PC-3 (cell line): ENCODE results near the gene SLC6A9. TPM values are rescaled to one million over a fixed set of nuclear protein-coding genes. Genes with fewer than 3 reads are reported as not detected.

Experiments
- ATAC-seq: fragments of 200-7000 bp; cut with Tn5 transposase; 2 replicates; pipeline ENCODE4 v1.9.1; 2020; ENCODE audit warnings: mild to moderate bottlenecking, moderate library complexity
- BruUV-seq: library from RNA; stranded (reverse); fragments of 400-500 nt; replicated peaks from 2 replicates; lab custom pipeline; 2021; lab: Mats Ljungman, UMichigan
- CTCF ChIA-PET: fragments of 300-600 bp; sonication (Branson Sonifier 250); formaldehyde crosslinking; loops from one replicate; lab custom pipeline; 2022; ENCODE audit warnings: antibody characterized with exemption; lab: Charles Lee
- POLR2A ChIA-PET: fragments of 300-600 bp; sonication (Branson Sonifier 250); formaldehyde crosslinking; loops from one replicate; lab custom pipeline; 2022; ENCODE audit warnings: antibody characterized with exemption; ENCODE audit not compliant: unreplicated experiment; lab: Charles Lee
- DNase-seq: peaks from one replicate; pipeline ENCODE4 v3.0.0-alpha.2; 2015
- H2AFZ ChIP-seq: fragments of 300-600 bp; sonication (generic); 2 replicates; pipeline ENCODE4 v1.6.0; 2016; ENCODE audit warnings: antibody characterized with exemption, low read length
- H3F3A ChIP-seq: fragments of 300-600 bp; sonication (generic); one replicate; pipeline ENCODE4 v1.6.0; 2017; ENCODE audit warnings: antibody characterized with exemption, low read length, control low read depth, mild to moderate bottlenecking; ENCODE audit not compliant: unreplicated experiment
- H3K27ac ChIP-seq: fragments of 300-600 bp; sonication (generic); 2 replicates; pipeline ENCODE4 v1.5.1; 2016; ENCODE audit warnings: mild to moderate bottlenecking, low read length
- H3K27me3 ChIP-seq: fragments of 300-600 bp; sonication (generic); 2 replicates; pipeline ENCODE4 v1.6.1; 2016; ENCODE audit warnings: low read length, mixed read lengths
- H3K36me3 ChIP-seq: fragments of 300-600 bp; sonication (generic); 2 replicates; pipeline ENCODE4 v1.6.1; 2016; ENCODE audit warnings: low read depth, mixed run types, low read length, mixed read lengths
- H3K4me1 ChIP-seq: fragments of 300-600 bp; sonication (generic); 2 replicates; pipeline ENCODE4 v1.5.1; 2016; ENCODE audit warnings: low read length; ENCODE audit not compliant: insufficient read depth
- H3K4me2 ChIP-seq: fragments of 300-600 bp; sonication (generic); 2 replicates; pipeline ENCODE4 v1.6.0; 2016; ENCODE audit warnings: low read length
- H3K4me3 ChIP-seq: fragments of 300-600 bp; sonication (generic); 2 replicates; pipeline ENCODE4 v1.5.1; 2016; ENCODE audit warnings: mild to moderate bottlenecking, low read length, mixed read lengths
- H3K79me2 ChIP-seq: fragments of 300-600 bp; sonication (generic); 2 replicates; pipeline ENCODE4 v1.6.1; 2017; ENCODE audit warnings: low read length, mixed read lengths
- H3K9ac ChIP-seq: fragments of 300-600 bp; sonication (generic); 2 replicates; pipeline ENCODE4 v1.6.0; 2016; ENCODE audit warnings: mild to moderate bottlenecking, low read length
- H3K9me2 ChIP-seq: fragments of 300-600 bp; sonication (generic); replicated peaks from 2 replicates; pipeline ENCODE4 v1.6.1; 2016; ENCODE audit warnings: mixed run types, low read length, mixed read lengths
- H3K9me3 ChIP-seq: fragments of 300-600 bp; sonication (generic); 2 replicates; pipeline ENCODE4 v1.6.1; 2016; ENCODE audit warnings: low read length, mixed read lengths
- H4K20me1 ChIP-seq: fragments of 300-600 bp; sonication (generic); 2 replicates; pipeline ENCODE4 v1.6.1; 2016; ENCODE audit warnings: low read length, mixed read lengths
- CTCF ChIP-seq: fragments of 300-600 bp; sonication (generic); conservative IDR thresholded peaks from 2 replicates; pipeline ENCODE4 v1.5.1; 2017; ENCODE audit warnings: antibody characterized with exemption, low read depth, mild to moderate bottlenecking, low read length
- EZH2 ChIP-seq: fragments of 300-600 bp; sonication (generic); IDR thresholded peaks from one replicate; pipeline ENCODE4 v1.6.1; 2017; ENCODE audit warnings: antibody characterized with exemption, mild to moderate bottlenecking, low read length; ENCODE audit not compliant: unreplicated experiment
- EZH2phosphoT487 ChIP-seq: fragments of 300-600 bp; sonication (generic); IDR thresholded peaks from 2 replicates; pipeline ENCODE4 v1.6.1; 2018; ENCODE audit warnings: mild to moderate bottlenecking, antibody characterized with exemption, low read length, borderline replicate concordance
- intact Hi-C: fragments of 100-400 bp; cut with micrococcal nuclease; formaldehyde crosslinking; loops from 2 replicates; pipeline ENCODE4 v1.9.0; 2023
- total RNA-seq: library from RNA; depleted of rRNA; stranded (reverse); fragments of >200 nt; gene quantifications from 2 replicates; pipeline ENCODE4 v1.2.3, GENCODE V29; 2014

Gene SLC6A9
- total RNA-seq, 1 experiment from 2014 or later = 11.2 TPM

DNA sequence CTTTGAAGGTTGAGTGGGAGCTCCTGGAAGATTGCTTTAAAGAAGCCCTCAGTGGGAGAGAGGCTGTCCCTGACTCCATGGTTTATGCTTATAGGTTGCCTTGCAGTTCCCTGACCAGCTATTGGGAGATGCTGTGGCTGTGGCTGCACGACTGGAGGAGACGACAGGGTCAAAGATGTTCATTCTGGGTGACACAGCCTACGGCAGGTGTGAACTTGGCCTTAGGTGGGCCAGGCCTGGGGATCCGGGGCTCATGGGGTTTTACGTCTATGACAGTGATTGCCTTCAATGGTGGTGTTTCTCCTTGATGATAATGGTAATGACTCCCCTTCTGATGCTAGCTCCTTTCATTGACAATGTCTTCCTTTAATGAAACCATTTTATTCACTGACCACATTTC lies 60.8 kb downstream of the SLC6A9 start:
- H3K79me2 ChIP-seq = peaks cover 27% of the 10 kb centered on the region
- no peaks in the 10 kb centered on the region for H3K9me3 ChIP-seq
- H3K36me3 ChIP-seq = peaks cover 25% of the 10 kb centered on the region
- H3F3A ChIP-seq = no peaks in the 10 kb centered on the region
- DNase-seq = no peak
- BruUV-seq = no TSS peak
- peak overlapping the region; percentile 88 for H3K4me2 ChIP-seq
- peak overlapping the region; percentile 99 for H3K4me3 ChIP-seq
- H4K20me1 ChIP-seq = no peaks in the 10 kb centered on the region; the same call in 1 of the 2 replicates
- intact Hi-C loops = no loop called here
- CTCF ChIA-PET = interaction anchor here (1.5 kb wide), 1 partner anchor 36 kb away, joined by 3 read pairs; no protein-coding TSS in a partner anchor
- peaks cover 18% of the 10 kb centered on the region for H3K4me1 ChIP-seq
- H3K9me2 ChIP-seq = no peaks in the 10 kb centered on the region
- POLR2A ChIA-PET = interaction anchor here (1.2 kb wide), 1 partner anchor 41 kb away, joined by 3 read pairs; no protein-coding TSS in a partner anchor
- no peak overlapping the region; the same call in 1 of the 2 replicates for H2AFZ ChIP-seq
- H3K27ac ChIP-seq = no peak overlapping the region
- H3K9ac ChIP-seq = peak overlapping the region; percentile 92
- H3K27me3 ChIP-seq = no peaks in the 10 kb centered on the region
- ATAC-seq = no peak
- TF ChIP-seq EZH2 (no peak), EZH2phosphoT487 (no peak), CTCF (no peak)

DNA sequence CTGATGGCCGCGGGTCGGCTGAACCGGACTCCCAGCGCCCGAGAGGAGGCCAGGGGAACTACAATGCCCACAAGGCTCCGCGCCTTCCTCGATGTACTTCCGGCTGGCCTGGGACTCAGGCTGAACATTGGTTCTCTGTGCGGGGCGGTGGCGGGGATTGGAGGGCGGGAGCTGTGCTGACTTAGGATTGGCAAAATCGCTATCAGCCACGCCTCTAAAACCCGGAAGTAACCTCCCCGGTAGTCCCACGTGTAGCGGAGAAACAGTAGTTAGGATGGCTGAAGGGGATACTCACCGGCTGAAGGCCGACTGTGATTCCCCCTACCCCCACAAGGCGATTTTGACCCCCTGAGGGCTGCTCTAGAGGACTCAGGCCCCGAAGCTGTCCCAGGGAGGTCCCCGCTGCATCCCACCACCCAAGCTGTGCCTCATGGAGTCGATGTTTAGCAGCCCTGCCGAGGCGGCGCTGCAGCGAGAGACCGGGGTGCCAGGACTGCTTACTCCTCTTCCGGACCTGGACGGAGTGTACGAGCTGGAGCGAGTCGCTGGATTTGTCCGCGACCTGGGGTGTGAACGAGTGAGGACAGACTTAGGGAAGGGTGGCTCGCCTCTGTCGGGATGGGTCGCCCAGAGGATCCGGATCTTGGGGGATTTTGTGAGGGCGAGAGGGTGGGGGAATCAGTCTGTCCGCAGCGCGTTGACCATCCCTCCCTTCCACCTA lies 61.4 kb downstream of the SLC6A9 start, which contains the start of gene DPH2:
Gene DPH2, plus strand, starts transcription at position 265 of the 721 bp plus-strand sequence. Its CDS starts 166 bp downstream, at position 431.
- BruUV-seq = TSS peak; percentile 60
- peaks cover 25% of the 10 kb centered on the region for H3K36me3 ChIP-seq
- no peaks in the 10 kb centered on the region for H4K20me1 ChIP-seq
- H3K79me2 ChIP-seq = peaks cover 21% of the 10 kb centered on the region
- peak within 1 kb of the TSS; percentile 92 for H3K9ac ChIP-seq
- intact Hi-C loops = loop anchor here (2.0 kb wide), 1 partner anchor 23 kb away; the partner anchor contains the start of gene IPO13
- DNase-seq (peak; percentile 97), ATAC-seq (peak; percentile 90)
- TF ChIP-seq EZH2 (no peak), CTCF (peak; percentile 35; the same call in 1 of the 2 replicates), EZH2phosphoT487 (no peak)
- H3K27ac ChIP-seq = peak within 1 kb of the TSS; percentile 23
- peak within 1 kb of the TSS; percentile 99 for H3K4me3 ChIP-seq
- ChIA-PET CTCF (interaction anchor here (1.0 to 1.5 kb wide), 2 partner anchors 35 to 207 kb away, joined by 3 read pairs; no protein-coding TSS in a partner anchor), POLR2A (interaction anchor here (0.5 to 1.2 kb wide), 2 partner anchors 41 to 767 kb away, joined by 3 to 7 read pairs; no protein-coding TSS in a partner anchor)
- no peaks in the 10 kb centered on the region for H3K9me3 ChIP-seq
- peak within 1 kb of the TSS; percentile 80 for H2AFZ ChIP-seq
- peak within 1 kb of the TSS; percentile 88 for H3K4me2 ChIP-seq
- no peaks in the 10 kb centered on the region for H3K9me2 ChIP-seq
- H3K27me3 ChIP-seq = no peaks in the 10 kb centered on the region
- H3K4me1 ChIP-seq = peaks cover 18% of the 10 kb centered on the region
- no peaks in the 10 kb centered on the region for H3F3A ChIP-seq
